Body of pancreas (tissue), 4 donors: ENCODE measurements around the gene MYO1E. TPM values are rescaled to one million over a fixed set of nuclear protein-coding genes. Genes with fewer than 3 reads are reported as not detected.
A peak's percentile ranks its signal among the peaks of the same experiment; 100 is the strongest.

Experiments used
- ATAC-seq: fragments of 150-250 bp; one replicate; pipeline ENCODE4 v1.9.1; 2016
- DNase-seq, 4 donors: peaks; one replicate each; pipeline ENCODE4 v3.0.0-alpha.2; 2019
- H3K27ac ChIP-seq, 4 donors: fragments of 200-600 bp; sonication (generic); 1 replicate in 3 of 4; 2 replicates in 1 of 4; pipeline versions ENCODE4 v1.5.1 to v1.6.1; 2016 to 2019; ENCODE audit warnings: mild to moderate bottlenecking in 1 of 4, mixed read lengths in 1 of 4, moderate library complexity in 1 of 4
- H3K27me3 ChIP-seq, 2 donors: fragments of 200-600 bp; sonication (generic); one replicate each; pipeline ENCODE4 v1.6.0; 2016; ENCODE audit warnings: mild to moderate bottlenecking in 1 of 2
- H3K36me3 ChIP-seq, 2 donors: fragments of 200-600 bp; sonication (generic); replicated peaks in 1 of 2; 2 replicates each; pipeline ENCODE4 v1.5.1; 2016; ENCODE audit warnings: low read depth in 2 of 2; ENCODE audit not compliant: insufficient read depth in 1 of 2
- H3K4me1 ChIP-seq: fragments of 200-600 bp; sonication (generic); one replicate; pipeline ENCODE4 v1.6.0; 2016
- H3K4me3 ChIP-seq, 2 donors: fragments of 200-600 bp; sonication (generic); 1 replicate in 1 of 2; 2 replicates in 1 of 2; pipeline ENCODE4 v1.5.1; 2016 to 2019
- H3K9me3 ChIP-seq, 3 donors: fragments of 200-600 bp; sonication (generic); 1 replicate in 2 of 3; 2 replicates in 1 of 3; pipeline ENCODE4 v1.5.1; 2016
- POLR2A ChIP-seq, 3 donors: fragments of 450-650 bp; IDR thresholded peaks; one replicate each; pipeline ENCODE4 v1.6.1; 2016; ENCODE audit warnings: antibody characterized with exemption in 3 of 3, mild to moderate bottlenecking in 2 of 3
- whole genome bisulfite sequencing, 2 donors: methylation state at CpG; one replicate each; pipeline ENCODE4 v1.1.5; 2017; 5-methylcytosine and 5-hydroxymethylcytosine counted together
- intact Hi-C: fragments of 100-400 bp; cut with DNase I; formaldehyde crosslinking; loops from one replicate; pipeline ENCODE4 v1.15.1; 2023
- total RNA-seq, 2 donors: library from RNA; depleted of rRNA; stranded (reverse); fragments of >200 nt; gene quantifications; one replicate each; pipeline ENCODE4 v1.1.0, GENCODE V29; 2016
- TF ChIP-seq, protein P1 (sequence below), 7 experiments: fragments of 450-650 bp in 4 of 7; fragments of 200-600 bp in 3 of 7; sonication (generic) in 3 of 7; IDR thresholded peaks; one replicate each; pipeline ENCODE4 v1.5.1; 2016 to 2019; ENCODE audit warnings: antibody characterized with exemption in 7 of 7

MYO1E gene
- total RNA-seq, 2 donors from 2014 or later = 14.0 to 48.5 TPM

DNA sequence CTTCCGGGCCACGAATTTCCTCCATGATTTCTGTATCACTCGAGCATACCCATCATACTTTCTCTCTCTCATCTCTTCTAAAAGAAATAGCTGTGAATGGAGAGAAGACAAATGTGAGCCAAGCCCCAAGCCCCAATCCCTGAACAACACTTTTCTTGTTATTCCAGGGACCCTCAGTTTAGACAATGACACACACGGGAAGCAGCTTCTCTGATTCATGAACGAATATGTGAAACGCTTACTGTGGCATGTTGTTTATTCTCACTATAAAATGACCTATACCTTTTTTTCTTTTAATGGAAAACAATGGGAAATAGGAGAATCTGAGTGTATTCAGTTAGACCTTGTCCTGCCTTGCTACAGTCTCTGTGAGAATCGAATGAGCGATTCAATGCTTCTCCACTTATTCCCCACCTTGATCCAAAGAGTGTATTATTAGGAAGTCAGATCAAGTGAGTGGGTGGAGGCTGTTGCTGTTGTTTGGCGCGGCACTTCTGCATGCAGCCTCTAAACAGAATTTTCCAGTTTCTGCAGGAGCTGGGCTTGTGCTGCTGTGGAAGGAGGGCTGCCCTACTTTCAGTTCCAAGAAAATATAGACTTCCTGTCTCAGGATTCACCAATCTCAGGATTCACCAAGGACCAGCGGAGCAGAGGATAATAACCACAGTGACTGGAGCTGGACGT, 198.4 kb downstream of the MYO1E start:
- 89 to 91% methylated on average over 12 of the region's 12 CpGs for WGBS, 2 donors
- Histone ChIP-seq H3K9me3 (no peaks in the 10 kb centered on the region), H3K27me3 (no peaks in the 10 kb centered on the region), H3K36me3 (no peaks in the 10 kb centered on the region), H3K4me3 (no peak overlapping the region), H3K27ac (peak overlapping the region in 1 of 4 donors; percentile 48), H3K4me1 (peaks cover 13% of the 10 kb centered on the region)
- TF ChIP-seq POLR2A (IDR thresholded peaks at IDR 0.05) = no peak
- TF ChIP-seq, protein P1, sequence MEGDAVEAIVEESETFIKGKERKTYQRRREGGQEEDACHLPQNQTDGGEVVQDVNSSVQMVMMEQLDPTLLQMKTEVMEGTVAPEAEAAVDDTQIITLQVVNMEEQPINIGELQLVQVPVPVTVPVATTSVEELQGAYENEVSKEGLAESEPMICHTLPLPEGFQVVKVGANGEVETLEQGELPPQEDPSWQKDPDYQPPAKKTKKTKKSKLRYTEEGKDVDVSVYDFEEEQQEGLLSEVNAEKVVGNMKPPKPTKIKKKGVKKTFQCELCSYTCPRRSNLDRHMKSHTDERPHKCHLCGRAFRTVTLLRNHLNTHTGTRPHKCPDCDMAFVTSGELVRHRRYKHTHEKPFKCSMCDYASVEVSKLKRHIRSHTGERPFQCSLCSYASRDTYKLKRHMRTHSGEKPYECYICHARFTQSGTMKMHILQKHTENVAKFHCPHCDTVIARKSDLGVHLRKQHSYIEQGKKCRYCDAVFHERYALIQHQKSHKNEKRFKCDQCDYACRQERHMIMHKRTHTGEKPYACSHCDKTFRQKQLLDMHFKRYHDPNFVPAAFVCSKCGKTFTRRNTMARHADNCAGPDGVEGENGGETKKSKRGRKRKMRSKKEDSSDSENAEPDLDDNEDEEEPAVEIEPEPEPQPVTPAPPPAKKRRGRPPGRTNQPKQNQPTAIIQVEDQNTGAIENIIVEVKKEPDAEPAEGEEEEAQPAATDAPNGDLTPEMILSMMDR (IDR thresholded peaks at IDR 0.05) = no peak
- ATAC-seq (no peak), DNase-seq (no peak)
- intact Hi-C loops = no loop called here

DNA sequence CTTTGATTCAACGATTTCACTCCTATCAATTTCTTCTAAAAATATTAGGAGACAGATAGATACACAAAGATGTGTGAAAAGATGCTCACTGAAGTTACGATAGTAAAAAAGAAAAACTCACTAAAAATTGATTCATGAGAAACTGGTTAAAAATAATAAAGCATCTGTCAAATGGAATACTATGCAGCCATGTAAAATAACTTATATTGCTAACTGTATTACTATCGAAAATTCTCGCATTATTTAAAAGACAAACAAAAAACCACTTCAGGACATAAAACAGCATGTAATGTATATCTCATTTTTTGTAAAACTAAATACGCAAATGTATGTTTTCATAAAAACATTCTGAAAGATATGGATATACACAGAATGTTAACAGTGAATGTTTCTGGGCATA, 199.5 kb downstream of the MYO1E start:
- 95 to 97% methylated on average over 5 of the region's 5 CpGs for WGBS, 2 donors
- DNase-seq (no peak), ATAC-seq (no peak)
- peaks cover 13% of the 10 kb centered on the region for H3K4me1 ChIP-seq
- no peak overlapping the region for H3K4me3 ChIP-seq
- intact Hi-C loops = no loop called here
- H3K36me3 ChIP-seq = no peaks in the 10 kb centered on the region
- TF ChIP-seq, protein P1 (IDR thresholded peaks at IDR 0.05) = no peak
- no peak for TF ChIP-seq POLR2A (IDR thresholded peaks at IDR 0.05)
- H3K27me3 ChIP-seq = no peaks in the 10 kb centered on the region
- H3K9me3 ChIP-seq = no peaks in the 10 kb centered on the region
- H3K27ac ChIP-seq = no peak overlapping the region

DNA sequence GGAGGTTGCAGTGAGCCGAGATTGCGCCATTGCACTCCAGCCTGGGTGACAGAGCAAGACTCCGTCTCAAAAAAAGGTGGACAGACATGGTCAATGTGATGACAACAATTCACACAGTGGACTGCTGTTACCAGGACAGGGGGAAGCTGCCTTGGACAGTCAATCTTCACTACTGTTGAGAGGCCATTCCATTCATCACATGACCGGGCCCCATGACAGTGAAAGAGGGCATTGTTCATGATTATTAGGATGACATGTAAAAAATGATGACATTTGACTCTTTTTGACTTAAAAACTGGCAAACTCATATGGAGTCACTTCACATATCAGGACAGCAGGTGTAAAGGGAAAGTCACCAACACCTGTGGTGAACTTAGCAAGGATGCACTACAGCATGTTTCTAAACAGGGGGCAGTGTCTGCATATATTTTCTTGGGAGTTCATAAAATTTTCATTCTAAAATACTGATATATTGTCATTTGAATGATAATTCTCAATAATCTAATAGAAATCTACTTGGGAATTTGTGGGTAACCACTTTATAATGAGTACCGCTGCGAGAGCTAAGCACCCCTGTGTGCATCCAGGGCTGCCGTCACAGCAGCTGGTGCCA, 200.3 kb downstream of the MYO1E start:
- intact Hi-C loops = no loop called here
- Histone ChIP-seq H3K36me3 (no peaks in the 10 kb centered on the region), H3K4me1 (peaks cover 13% of the 10 kb centered on the region), H3K27ac (no peak overlapping the region), H3K4me3 (no peak overlapping the region), H3K27me3 (no peaks in the 10 kb centered on the region), H3K9me3 (no peaks in the 10 kb centered on the region)
- TF ChIP-seq POLR2A (IDR thresholded peaks at IDR 0.05) = no peak
- TF ChIP-seq, protein P1 (IDR thresholded peaks at IDR 0.05) = no peak
- ATAC-seq (no peak), DNase-seq (no peak)
- WGBS, 2 donors = 96 to 97% methylated on average over 7 of the region's 7 CpGs

DNA sequence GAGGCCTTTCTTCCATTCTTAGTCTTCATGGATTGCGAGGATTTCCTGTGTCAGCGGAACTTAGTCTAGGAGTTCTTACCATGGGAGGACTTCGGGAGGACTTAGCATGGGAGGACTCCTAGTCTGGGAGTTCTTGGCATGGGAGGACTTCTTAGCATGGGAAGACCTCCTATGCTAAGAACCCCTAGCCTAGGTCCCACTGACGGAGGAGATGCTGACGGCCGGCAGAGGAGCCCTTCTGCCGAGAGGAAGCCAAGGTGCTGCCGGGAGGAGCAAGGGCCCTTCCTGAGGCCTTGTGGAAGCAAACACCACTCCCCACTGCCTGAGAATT, 201.6 kb downstream of the MYO1E start:
- Histone ChIP-seq H3K9me3 (no peaks in the 10 kb centered on the region), H3K27ac (peak overlapping the region in 2 of 4 donors; percentile 27 to 65), H3K4me1 (peaks cover 24% of the 10 kb centered on the region), H3K36me3 (no peaks in the 10 kb centered on the region), H3K27me3 (no peaks in the 10 kb centered on the region), H3K4me3 (no peak overlapping the region)
- WGBS, 2 donors = 91 to 98% methylated on average over 4 to 6 of the region's 8 CpGs
- no peak for DNase-seq
- TF ChIP-seq POLR2A (IDR thresholded peaks at IDR 0.05) = no peak
- intact Hi-C loops = no loop called here
- ATAC-seq = no peak

DNA sequence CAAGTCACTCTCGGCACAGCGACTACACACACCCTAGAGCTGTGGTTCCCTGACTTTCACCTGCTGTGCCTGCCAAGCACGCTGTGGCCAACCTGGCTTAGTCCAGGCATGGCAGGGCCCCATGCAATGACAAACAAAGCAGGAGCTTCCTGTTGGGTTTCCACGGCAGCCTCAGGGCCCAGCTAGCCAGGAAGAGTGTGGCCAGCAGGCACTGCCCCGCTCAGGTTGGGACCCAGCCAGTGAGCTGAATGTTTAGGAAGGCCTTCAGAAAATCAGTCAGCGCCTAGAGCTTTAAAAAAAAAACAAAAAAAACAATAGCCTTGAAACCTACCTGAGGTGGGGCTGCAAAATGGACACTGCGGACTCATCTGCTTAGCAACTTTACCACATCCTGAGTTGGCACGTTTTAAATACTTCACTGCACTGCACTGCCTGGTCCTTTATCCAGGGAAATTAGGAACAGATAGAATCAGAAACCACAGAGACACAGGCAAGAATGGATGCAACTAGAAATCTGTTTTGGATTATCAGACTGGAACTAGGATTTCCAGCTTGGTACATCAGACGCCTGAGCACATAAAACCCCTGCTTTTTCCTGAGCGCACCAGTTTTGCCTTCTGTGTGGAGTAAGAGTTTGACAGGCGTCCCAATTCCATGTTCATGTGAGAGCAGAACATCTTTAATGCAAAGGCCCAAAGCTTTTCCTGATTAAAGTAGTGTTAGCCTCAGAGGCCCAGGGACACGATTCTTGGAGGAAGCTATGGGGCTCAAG, 202.2 kb downstream of the MYO1E start:
- Histone ChIP-seq H3K4me3 (no peak overlapping the region), H3K27ac (peak overlapping the region; percentile 43 to 70 (median 66)), H3K9me3 (no peaks in the 10 kb centered on the region), H3K27me3 (no peaks in the 10 kb centered on the region), H3K36me3 (no peaks in the 10 kb centered on the region), H3K4me1 (peaks cover 30% of the 10 kb centered on the region)
- TF ChIP-seq POLR2A (IDR thresholded peaks at IDR 0.05) = peak in 2 of 3 donors; percentile 20 to 25
- TF ChIP-seq, protein P1 (IDR thresholded peaks at IDR 0.05) = no peak
- peak; percentile 84 for ATAC-seq
- peak; percentile 73 to 93 (median 88) for DNase-seq
- intact Hi-C loops = no loop called here
- WGBS, 2 donors = 49 to 61% methylated on average over 11 to 12 of the region's 12 CpGs
